Right renal cortex interstitium (tissue), 3 donors: ENCODE measurements around the gene SLC22A1. TPM values are rescaled to one million over a fixed set of nuclear protein-coding genes. Genes with fewer than 3 reads are reported as not detected.
"Not testable (repeated sequence)": the region's sequence is repeated elsewhere in the genome, so short reads cannot be mapped to it uniquely, and the experiment has no call there.

ENCODE experiments used
- DNase-seq, 3 donors: peaks; one replicate each; pipeline ENCODE4 v3.0.0-alpha.2; 2013; ENCODE audit warnings: low read depth in 3 of 3, low spot score in 2 of 3
- polyA plus RNA-seq, 3 donors: library from polyadenylated mRNA; unstranded; fragments of 120-200 nt; gene quantifications; one replicate each; pipeline ENCODE4 v1.2.1, GENCODE V29; 2013; ENCODE audit not compliant: insufficient read length in 3 of 3

Gene SLC22A1
- polyA plus RNA-seq, 3 donors, result 0.32 to 1.3 (median 0.35) TPM

DNA sequence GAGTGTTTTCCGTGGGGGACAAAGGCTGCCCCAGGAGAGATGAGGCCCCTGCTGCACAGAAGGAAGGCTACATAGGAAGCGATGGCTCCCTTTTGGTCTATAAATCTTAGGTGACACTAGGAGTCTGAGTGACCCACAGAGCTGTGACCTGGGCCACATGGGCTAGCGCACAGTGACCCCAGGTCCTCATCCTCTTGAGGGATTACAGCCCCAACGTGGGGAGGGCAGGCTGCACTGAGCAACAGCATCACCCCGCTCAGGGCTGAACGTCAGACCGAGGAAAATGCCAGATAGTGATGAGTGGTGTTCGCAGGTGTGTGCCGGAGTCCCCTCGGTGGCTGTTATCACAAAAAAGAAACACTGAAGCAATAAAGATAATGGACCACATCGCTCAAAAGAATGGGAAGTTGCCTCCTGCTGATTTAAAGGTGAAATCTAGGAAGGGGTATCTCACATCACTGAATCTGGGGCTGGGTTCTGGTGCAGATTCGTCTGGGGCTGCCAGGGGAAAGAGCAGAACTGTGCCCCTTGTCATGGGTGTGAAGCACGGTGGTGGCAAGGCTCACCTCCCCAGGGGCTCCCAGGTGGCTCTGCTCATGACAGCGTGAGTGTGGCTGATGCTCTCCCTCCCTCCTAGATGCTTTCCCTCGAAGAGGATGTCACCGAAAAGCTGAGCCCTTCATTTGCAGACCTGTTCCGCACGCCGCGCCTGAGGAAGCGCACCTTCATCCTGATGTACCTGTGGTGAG lies 14.5 kb downstream of the SLC22A1 start:
- no peak for DNase-seq

DNA sequence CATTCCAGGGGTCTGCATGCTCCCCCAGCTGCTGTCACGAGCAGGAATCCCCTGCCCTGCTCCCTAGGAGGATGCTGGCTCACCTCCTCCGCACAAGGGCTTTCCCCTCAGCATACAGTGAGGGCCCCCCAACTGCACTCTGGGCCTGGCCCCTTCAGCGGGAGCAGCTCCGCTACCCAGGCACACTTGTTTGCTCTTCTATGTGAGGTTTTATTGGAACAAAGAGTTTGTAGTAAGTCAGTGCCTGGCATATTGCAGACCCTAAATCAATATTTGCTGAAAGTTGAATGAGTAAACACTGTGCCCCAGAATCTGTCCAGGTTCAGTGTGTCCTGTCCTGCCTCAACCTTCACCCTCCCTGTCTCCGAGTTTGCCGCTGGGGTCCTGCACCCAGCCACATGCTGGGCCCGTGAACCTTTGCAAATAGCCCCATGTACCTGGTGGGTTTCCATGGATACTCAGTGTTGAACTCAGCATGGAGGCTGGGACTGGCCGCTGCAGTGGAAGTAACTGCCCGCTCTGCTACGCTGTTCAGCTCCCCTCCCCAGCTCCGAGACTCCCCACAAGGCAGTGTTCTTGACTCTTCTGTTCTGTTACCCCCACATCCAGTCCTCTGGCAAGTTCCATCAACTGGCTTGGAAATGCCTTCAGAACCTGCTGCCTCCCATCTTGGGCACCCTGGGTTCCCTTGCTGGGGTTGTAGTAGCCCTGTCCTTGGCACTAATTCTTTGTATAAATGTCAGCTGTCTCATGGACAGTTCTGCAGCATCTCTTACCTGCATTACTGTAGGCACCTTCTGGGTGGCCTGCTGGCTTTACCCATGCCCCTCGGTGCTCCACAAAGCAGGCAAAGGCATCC lies 15.7 kb downstream of the SLC22A1 start:
- DNase-seq, result no peak

DNA sequence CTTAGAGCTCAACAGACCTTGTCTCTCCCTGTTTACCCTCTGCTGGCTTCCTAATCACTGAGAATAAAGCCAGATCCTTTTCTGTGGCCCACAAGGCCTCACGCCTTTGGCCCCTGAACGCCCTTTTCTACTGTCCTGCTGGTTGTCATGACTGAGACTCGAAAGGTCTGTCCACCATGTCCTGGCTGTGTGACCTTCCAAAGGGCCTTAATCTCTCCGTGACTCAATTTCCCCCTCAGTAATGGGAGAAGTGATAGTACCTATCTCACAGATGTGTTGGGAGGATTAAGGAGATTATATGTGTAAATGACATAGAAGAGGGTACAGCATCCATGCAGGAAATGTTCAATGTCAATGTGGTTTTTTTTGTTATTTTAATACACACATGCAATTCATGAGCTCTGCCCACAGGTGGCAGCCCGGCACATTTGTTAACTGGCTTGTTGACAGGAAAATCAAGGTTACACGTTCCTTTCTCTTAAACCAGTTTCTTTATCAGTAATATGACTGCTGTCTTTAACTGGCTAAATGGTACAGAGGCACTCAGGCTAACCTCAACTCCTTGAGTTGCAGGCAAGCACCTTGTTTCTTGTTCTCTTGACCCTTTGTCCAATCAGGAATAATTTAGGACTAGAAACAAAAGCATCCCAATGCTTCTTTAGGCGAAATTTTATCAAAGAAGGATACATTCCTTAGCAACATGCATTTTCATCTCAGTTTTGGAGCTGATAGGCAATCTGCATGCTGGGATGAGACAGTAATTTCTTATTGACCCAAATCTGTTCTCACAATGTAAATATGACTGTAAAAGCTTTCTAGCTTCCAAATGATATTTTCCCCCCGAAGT lies 16.6 kb downstream of the SLC22A1 start:
- DNase-seq, result peak in 1 of 3 donors; percentile 33

DNA sequence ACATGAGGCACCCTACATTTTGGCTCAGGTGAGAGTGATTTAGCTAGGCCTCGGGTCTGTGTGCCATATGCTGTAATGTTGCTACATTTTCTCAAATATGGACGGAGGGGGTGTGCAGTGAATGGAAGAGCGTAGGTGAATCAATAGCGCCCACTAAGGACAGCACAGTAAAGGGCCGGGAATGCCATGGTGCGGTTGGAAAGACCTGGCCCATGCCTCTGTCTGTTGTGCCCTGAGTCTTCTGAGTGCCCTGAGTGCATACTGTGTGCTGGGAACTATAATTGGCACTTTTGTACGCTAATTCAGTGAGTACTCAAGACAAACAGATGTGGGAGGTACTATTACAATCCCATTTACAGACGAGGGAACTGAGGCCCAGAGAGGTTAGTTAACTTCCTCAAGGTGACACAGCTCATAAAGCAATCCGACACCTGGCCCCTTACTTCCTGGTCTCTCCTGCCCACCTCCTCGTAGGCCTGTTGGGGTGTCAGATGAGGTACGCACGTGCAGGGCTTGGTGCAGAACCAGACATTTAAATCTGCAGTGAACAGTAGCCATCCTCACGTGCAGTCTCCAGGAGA lies 17.3 kb downstream of the SLC22A1 start:
- DNase-seq, result no peak

DNA sequence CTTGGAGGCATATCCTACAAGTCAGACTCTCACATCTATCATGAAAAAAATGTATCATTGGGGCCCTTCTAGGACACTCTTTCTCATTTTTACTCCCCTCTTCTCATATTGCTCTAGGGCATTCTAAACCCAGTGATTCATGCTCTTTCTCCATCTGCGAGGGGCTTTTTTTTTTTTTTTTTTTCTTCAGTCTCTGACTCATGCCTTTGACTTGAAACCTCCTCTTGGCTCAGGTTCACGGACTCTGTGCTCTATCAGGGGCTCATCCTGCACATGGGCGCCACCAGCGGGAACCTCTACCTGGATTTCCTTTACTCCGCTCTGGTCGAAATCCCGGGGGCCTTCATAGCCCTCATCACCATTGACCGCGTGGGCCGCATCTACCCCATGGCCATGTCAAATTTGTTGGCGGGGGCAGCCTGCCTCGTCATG lies 17.8 kb downstream of the SLC22A1 start:
- DNase-seq, result no peak

DNA sequence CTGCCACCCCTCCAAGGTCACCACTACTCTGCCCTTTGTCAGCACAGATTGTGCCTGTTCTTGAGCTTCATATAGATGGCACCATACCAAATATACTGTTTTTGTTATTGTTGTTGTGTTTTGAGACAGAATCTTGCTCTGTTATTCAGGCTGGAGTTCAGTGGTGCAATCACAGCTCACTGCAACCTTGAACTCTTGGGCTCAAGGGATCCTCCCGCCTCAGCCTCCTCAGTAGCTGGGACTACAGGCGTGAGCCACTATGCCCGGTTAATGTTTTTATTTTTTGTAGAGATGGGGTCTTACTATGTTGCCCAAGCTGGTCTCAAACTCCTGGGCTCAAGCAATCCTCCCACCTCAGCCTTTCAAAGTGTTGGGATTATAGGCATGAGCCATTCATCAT lies 18.9 kb downstream of the SLC22A1 start:
- DNase-seq, result not testable (repeated sequence)

DNA sequence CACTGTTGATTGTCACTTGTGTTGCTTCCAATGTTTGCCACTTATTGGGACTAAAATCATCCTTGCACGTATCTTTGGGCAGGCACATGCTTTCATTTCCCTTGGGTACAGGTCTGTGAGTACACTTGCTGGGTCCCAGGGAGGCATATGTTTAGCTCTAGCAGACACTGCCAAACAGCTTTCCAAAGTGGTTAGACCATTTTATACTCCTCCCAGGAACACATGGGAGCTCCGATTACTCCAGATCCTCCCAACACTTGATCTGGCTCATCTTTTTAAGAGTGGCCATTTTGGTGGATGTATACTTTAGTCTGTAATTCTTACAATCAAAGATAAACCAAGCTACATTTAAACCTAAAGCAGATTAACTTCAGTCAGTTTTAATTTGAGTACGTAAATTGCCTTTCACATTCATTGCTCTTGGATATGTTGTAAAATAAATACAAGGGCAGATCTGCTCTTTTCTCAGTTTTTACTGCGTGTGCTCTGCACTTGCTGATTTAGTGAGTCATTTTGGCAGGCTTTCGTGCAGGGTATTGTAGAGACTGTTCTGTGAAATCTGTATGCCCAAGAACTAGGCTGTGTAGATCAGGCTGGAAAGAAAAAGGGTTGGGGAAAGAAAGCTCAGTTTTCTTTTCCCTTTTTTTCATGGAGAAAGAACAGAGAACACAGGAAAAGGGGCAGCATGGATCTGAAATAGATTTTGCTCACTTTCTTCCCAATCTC lies 19.5 kb downstream of the SLC22A1 start:
- no peak for DNase-seq

DNA sequence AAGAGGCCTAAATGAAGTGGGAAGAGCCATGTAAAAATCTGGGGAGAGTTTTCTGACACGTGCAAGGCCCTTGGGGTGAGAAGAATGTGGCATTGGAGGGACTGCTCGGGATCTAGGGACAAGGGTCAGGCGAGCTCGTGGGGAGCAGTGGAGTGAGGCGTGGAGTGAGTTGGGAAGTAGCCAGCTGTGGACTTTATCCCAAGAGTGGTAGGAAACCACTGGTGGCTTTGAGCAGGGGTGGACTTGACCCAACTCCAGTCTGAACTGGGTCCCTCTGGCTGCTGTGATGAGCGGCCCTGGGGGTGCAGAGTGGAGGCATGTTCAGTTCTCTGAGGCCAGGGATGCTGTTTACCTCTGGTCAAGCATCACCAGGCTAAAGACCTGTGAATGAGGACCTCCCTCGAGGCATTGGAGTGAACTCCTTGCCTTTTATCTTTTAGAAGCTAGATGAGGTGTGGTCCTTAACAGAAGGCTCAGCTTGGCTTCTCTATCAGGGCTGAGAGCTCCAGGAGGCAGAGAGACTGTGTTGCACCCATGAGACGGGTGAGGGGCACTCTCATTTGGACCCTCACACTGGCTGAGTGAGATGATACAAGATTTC lies 20.6 kb downstream of the SLC22A1 start:
- no peak for DNase-seq

DNA sequence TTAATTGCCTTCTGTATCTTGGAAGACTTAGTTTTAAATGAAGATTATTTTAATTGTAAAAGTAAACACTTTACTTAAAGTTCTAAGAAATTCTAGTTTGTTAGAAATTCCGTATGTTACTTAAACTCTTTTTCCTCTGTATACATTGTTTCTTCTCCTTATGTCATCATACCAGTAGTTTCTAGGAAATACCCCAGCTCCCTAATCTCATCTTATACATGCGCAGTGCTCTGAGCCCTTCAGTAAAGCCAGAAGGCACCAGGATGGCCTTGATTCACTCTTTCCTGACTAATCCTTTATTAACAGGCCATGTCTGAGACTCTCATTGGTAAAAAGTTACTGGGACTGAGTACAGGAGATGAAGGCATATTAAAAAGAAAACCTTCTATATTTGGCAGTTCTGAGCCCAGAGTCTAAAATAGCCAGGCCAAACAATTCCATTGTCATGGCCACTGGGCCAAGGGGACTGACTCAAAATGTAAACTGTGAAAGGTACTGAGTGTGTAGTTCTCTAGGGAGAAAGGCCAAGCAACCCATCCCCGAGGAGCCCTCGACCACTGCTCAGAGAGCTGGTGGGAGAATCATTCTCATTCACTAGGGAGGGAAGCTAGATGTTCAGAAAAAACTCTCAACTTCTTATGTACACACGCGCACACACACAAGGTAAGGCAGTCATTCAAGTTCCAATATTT lies 25.0 kb downstream of the SLC22A1 start:
- no peak for DNase-seq

DNA sequence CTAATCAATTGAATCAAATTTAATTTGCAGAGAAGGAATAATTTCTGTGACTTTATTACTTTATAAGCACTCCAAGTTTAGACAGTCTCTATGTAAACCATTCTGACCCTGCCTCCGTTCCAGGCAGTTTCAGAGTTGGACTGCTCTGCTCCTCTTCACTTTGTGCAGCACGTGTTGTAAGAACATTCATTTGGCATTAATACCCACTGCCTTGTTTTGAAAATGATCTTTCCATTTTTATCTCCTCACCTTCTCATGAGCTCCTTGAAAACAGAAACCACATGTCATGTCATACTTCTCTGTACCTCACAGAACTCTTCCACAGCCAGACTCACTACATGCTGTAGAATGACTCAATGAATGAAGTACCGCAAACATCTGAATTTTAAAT lies 25.5 kb downstream of the SLC22A1 start:
- DNase-seq, result no peak

DNA sequence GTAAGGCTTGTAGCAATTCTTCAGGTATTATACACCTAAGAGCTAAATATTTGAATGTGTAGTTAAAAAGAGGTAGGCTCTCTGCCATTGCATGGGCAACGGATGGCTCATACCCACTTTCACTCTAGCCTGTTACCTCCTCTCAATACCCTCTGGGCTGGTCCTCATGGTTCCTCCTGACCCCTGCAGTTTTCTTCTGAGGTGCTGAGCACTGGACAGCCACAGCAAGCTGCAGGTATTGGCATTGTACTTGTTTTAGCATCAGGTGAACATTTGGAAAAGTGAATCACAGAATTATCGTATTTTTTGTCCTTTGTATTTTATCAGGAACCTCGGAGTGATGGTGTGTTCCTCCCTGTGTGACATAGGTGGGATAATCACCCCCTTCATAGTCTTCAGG lies 32.9 kb downstream of the SLC22A1 start:
- no peak for DNase-seq

DNA sequence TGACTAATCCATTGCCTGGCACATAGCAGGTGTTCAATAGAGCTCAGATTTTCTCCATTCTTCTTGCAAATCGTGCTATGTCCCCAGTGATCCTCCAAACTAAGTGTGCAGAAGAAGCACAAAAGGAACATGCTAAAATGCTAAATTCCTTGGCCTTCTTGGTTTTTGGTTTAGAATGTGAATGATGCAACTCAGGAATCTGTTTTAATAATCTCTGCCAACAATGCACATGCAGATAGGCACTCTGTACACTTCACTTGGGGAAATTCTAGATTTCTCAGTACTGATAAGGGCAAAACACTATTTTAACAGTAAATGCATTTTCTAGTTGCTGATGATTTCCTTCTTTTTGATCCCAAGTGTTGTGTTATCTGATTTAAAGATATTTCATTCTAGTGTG lies 35.2 kb downstream of the SLC22A1 start:
- no peak for DNase-seq

DNA sequence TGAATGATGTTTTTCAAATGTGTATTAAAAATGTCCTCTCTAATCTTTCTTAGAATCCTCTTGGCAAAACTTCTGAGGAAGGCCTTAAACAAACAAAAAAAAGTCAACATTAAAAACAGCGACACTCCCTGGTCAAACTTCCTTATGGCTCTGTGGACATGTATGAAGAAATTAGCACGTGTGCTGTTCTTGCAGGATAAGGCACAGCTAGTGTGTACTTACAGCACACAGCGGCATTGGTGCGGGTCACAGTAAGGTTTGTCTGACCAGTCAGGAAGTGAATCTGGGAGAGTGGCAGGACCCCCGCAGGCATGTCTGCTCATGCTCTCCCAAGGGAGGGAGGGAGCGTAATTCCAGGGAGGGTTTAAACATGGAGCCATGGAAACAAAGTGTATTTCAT lies 38.8 kb downstream of the SLC22A1 start:
- DNase-seq, result no peak

DNA sequence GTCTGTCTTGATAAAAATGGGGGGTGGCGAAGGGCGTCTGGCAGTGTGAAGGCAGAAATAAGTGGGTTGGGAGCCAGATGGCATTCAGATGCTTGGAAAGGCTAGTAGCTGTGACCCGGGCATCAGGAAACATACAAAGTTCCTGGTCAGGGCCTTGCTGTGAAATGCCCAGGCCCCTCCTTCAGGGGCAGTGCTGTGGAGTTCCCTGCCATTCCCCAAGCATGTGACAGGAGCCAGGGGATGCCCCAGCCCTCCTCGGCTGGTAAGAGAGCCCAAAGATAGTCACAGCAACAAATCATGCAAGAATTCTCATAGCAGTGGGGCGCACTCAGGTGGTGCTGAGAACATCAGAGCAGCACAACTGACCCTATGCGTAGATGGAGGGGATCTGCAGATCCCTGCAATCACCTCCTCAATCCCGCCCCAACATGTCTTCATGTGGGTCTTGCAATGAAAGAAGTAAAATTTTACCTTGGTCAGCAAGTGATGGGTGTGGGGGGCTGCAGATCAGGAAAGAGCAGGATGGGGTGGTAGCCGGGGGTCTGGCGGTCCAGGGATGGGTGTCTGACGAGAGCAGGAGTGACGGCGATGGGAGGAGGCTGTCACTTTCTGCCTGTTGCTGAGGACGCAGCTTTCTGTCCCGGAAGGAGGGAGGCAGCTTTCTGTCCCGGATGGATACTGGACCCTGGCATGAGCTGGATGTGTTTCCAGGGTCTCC lies 39.5 kb downstream of the SLC22A1 start:
- DNase-seq, result no peak

DNA sequence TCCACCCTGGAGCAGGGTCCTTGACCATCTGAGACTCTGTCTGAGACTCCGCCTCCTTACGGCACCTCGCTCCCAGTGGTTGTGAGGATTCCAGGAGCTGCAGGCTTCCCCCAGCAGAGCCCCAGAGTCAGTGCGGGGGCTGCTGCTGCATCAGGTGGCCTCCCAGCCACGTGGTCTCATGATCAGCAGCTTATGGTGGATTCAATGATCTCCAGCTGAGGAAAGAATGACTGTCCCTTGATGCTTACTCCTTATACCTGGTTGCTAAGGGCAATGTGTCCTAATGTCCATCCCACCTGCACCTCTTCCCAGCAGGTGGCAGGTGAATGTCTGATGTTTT lies 40.0 kb downstream of the SLC22A1 start:
- no peak for DNase-seq

DNA sequence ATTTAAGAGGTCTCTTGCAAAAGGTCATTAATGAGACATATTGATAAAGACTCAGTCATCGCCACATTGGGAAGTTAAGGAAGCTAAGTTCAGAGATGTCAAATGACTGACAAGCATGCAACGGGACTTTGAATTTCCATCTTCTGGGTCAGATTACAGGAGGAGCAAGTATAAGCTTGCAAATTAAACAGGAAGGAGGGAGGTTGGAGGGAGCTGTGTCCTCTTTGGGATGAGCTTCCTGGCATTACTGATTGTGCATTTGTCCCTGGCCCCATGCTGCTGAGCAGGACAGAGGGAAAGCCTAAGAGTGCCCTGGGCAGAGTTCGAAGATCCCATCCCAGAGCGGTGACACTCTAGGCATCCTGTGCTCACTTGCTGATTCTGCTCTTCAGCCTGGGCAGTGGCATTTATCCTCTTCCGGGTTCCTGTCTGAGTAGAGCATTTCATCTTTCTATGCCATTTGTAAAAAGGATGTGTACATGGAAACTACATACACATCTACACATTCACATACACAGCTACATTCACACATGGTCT lies 40.5 kb downstream of the SLC22A1 start:
- DNase-seq, result no peak

DNA sequence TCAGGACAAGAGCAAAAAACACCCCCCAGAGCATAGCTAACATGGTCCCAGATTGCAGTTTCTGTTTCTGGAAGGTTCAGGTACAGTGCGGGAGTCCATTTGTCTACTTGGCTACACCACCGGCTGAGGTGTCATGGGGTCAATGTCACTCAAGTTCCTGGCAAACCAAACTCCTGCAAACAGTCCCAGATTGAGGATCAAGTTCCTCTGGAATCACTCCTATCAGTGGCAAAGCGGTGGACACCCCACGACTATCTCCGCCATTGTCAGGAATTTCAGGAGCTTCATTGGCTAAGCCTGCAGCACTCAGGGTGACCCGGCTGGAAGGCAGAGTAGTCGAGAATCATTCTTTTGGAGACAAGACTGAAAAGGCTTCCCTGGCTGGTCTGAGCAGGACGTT lies 41.8 kb downstream of the SLC22A1 start:
- no peak for DNase-seq

DNA sequence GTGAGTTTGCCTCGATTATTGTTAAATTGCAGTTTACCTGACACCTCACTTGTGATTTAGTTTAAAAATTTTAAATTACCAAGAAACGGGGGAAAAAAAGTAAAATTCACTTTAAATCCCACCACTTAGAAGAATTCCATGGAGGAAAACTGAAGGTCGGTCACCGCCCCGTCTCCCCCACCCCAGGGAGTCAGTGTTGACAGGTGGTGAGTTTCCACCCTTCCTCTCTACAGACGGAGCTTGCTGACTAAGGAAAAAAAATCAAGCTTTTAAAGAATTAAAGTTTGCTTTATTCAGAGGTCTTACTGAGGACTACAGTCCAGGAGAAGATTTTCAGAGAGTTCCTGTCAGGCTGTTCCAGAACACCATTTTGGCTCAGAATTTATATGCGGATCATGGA lies 42.3 kb downstream of the SLC22A1 start:
- DNase-seq, result no peak
